ENCODE results near the gene SHROOM4. TPM values are rescaled to one million over a fixed set of nuclear protein-coding genes. Genes with fewer than 3 reads are reported as not detected.

Gene SHROOM4
- total and polyA plus RNA-seq, 11 donors = 7.1 to 25.5 (median 10.8) TPM

- no peak for DNase-seq
- H3K4me1 ChIP-seq = peaks cover 0 to 6% (median 0%) of the 10 kb centered on the region in 12 donors
- no peaks in the 10 kb centered on the region for H3K9me3 ChIP-seq
- H3K36me3 ChIP-seq = no peaks in the 10 kb centered on the region
- H3K27ac ChIP-seq = no peak overlapping the region
- 37 to 78% (median 63%) methylated on average over 2 of the region's 2 CpGs for WGBS, 4 donors
- no peak for ATAC-seq
- intact Hi-C loops (cut with DNase I) = loop anchor here in 4 of 10 donors (5.0 to 10.0 kb wide), 3 partner anchors 46 to 216 kb away; partner anchors contain the start of gene BMP15 (in 2 of the 4)
- no peak overlapping the region for H3K4me3 ChIP-seq
- H3K27me3 ChIP-seq = peaks cover 0 to 19% (median 0%) of the 10 kb centered on the region in 9 donors
- TF ChIP-seq CTCF (IDR thresholded peaks at IDR 0.05) = no peak
- no peak for TF ChIP-seq POLR2A (IDR thresholded peaks at IDR 0.05)
These were observed 115.0 kb downstream of the SHROOM4 start for GRCh38 chrX:50698944-50699343.

- Histone ChIP-seq H3K27ac (no peak overlapping the region), H3K4me1 (peaks cover 0 to 6% (median 0%) of the 10 kb centered on the region in 12 donors), H3K27me3 (peaks cover 0 to 24% (median 0%) of the 10 kb centered on the region in 9 donors), H3K4me3 (no peak overlapping the region), H3K9me3 (no peaks in the 10 kb centered on the region), H3K36me3 (no peaks in the 10 kb centered on the region)
- intact Hi-C loops (cut with DNase I) = loop anchor here in 4 of 10 donors (5.0 to 10.0 kb wide), 3 partner anchors 47 to 217 kb away; partner anchors contain the start of gene BMP15 (in 2 of the 4)
- WGBS, 4 donors = 6 to 25% (median 17%) methylated on average over 2 of the region's 2 CpGs
- peak in 3 of 4 donors; percentile 36 to 72 (median 52) for ATAC-seq
- DNase-seq = no peak
- no peak for TF ChIP-seq CTCF (IDR thresholded peaks at IDR 0.05)
- TF ChIP-seq POLR2A (IDR thresholded peaks at IDR 0.05) = no peak
These were observed 116.3 kb downstream of the SHROOM4 start for GRCh38 chrX:50697691-50698090.

GRCh38 chrX:50691820-50692219, 122.2 kb downstream of the SHROOM4 start:
- no peak for TF ChIP-seq POLR2A (IDR thresholded peaks at IDR 0.05)
- peak; percentile 43 to 73 (median 59) for TF ChIP-seq CTCF (IDR thresholded peaks at IDR 0.05)
- no peak overlapping the region for H3K4me3 ChIP-seq
- peaks cover 0 to 29% (median 0%) of the 10 kb centered on the region in 9 donors for H3K27me3 ChIP-seq
- no peaks in the 10 kb centered on the region for H3K36me3 ChIP-seq
- ATAC-seq (peak in 3 of 4 donors; percentile 53 to 75 (median 71)), DNase-seq (no peak)
- intact Hi-C loops (cut with DNase I) = loop anchor here (2.0 to 10.0 kb wide), 8 partner anchors 53 to 730 kb away; partner anchors contain the start of gene BMP15 (in 2 of the 10)
- H3K27ac ChIP-seq = no peak overlapping the region
- H3K9me3 ChIP-seq = no peaks in the 10 kb centered on the region
- 15 to 31% (median 27%) methylated on average over 5 of the region's 5 CpGs for WGBS, 4 donors
- no peaks in the 10 kb centered on the region for H3K4me1 ChIP-seq

- Histone ChIP-seq H3K9me3 (no peaks in the 10 kb centered on the region), H3K4me3 (no peak overlapping the region), H3K27ac (no peak overlapping the region), H3K4me1 (peaks cover 0 to 6% (median 0%) of the 10 kb centered on the region in 12 donors), H3K27me3 (peaks cover 0 to 31% (median 0%) of the 10 kb centered on the region in 9 donors), H3K36me3 (no peaks in the 10 kb centered on the region)
- intact Hi-C loops (cut with DNase I) = loop anchor here in 1 of 10 donors (10.0 kb wide), 1 partner anchor 100 kb away; no protein-coding TSS in a partner anchor
- 34 to 66% (median 48%) methylated on average over 2 of the region's 2 CpGs for WGBS, 4 donors
- ATAC-seq (no peak), DNase-seq (no peak)
- TF ChIP-seq CTCF (IDR thresholded peaks at IDR 0.05) = no peak
- TF ChIP-seq POLR2A (IDR thresholded peaks at IDR 0.05) = no peak
These were observed 129.1 kb downstream of the SHROOM4 start for GRCh38 chrX:50684871-50685270.
